Measurements from ENCODE around the gene ZNF805. TPM values are rescaled to one million over a fixed set of nuclear protein-coding genes. Genes with fewer than 3 reads are reported as not detected.

Gene ZNF805
- total RNA-seq, 1 experiment from 2014 or later, result 18.2 TPM

DNA sequence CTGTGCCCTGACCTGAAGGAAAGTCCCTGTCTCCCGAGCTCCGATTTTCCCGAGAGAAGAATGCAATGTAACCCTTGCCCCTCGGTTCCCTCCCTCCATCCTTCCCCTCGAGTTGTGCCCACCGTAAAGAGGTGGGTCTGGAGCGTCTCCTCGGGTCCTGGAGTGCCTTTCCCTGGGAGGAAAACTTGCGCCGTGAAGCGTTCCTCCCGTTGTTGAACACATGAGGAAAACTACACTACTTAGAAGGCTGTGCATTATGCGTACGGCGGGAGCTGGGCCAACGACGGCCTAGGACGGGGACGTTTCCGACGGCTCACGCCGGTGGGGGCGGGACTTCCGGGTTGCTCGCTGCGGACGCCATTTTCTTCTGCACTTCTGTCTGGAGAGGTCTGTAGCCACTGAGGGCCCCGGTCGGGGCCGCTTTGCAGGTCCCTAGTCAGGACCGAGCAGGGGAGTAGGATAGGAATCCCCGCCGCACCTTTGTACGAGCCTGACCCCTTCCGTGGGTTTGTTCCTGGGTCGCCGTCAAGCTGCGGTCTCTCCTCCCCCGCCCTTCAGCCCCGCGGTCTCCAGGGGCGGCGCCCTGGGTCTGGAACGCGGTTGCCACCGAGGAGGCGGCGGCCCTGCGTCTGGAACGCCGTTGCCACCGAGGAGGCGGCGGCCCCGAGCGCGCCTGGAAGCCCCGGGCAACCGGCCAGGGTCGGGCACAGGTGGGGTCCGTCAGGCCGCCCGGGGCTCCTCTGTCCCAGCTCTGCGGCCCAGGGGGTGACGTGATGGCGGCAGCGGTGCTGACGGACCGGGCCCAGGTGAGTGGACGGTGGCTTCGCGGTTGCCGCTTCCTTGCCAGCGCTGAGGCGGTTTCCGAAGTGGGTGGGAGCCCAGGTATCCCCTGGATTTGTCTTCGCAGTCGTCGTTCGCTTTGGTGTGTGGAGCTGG, 49.0 kb upstream of the ZNF805 start, which contains the start of gene ZNF264 (continued):
- TF ChIP-seq, protein P1, sequence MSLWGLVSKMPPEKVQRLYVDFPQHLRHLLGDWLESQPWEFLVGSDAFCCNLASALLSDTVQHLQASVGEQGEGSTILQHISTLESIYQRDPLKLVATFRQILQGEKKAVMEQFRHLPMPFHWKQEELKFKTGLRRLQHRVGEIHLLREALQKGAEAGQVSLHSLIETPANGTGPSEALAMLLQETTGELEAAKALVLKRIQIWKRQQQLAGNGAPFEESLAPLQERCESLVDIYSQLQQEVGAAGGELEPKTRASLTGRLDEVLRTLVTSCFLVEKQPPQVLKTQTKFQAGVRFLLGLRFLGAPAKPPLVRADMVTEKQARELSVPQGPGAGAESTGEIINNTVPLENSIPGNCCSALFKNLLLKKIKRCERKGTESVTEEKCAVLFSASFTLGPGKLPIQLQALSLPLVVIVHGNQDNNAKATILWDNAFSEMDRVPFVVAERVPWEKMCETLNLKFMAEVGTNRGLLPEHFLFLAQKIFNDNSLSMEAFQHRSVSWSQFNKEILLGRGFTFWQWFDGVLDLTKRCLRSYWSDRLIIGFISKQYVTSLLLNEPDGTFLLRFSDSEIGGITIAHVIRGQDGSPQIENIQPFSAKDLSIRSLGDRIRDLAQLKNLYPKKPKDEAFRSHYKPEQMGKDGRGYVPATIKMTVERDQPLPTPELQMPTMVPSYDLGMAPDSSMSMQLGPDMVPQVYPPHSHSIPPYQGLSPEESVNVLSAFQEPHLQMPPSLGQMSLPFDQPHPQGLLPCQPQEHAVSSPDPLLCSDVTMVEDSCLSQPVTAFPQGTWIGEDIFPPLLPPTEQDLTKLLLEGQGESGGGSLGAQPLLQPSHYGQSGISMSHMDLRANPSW (CRISPR knock-in tag; conservative IDR thresholded peaks at IDR 0.05; ENCODE audit: low read depth), result no peak
- TF ChIP-seq NR3C1 (CRISPR knock-in tag; conservative IDR thresholded peaks at IDR 0.05; ENCODE audit: low read depth) (no peak), HMGA2 (CRISPR knock-in tag; IDR thresholded peaks at IDR 0.05) (no peak), ZNF423 (CRISPR knock-in tag; IDR thresholded peaks at IDR 0.05) (no peak), JUN (CRISPR knock-in tag; IDR thresholded peaks at IDR 0.05) (0 out of 2 replicates have a peak, but pooled peaks have one; percentile 16), KAT7 (CRISPR knock-in tag; IDR thresholded peaks at IDR 0.05; ENCODE audit: borderline replicate concordance) (0 out of 2 replicates have a peak, but pooled peaks have one; percentile 77), NR1H2 (CRISPR knock-in tag; IDR thresholded peaks at IDR 0.05) (no peak), SP1 (CRISPR knock-in tag; conservative IDR thresholded peaks at IDR 0.05) (0 out of 2 replicates have a peak, but pooled peaks have one; percentile 53), TCF7 (CRISPR knock-in tag; IDR thresholded peaks at IDR 0.05; ENCODE audit: low read depth) (no peak), RELA (CRISPR knock-in tag; IDR thresholded peaks at IDR 0.05; ENCODE audit: borderline replicate concordance) (no peak), CREB1 (CRISPR knock-in tag; IDR thresholded peaks at IDR 0.05) (no peak), GRHL2 (CRISPR knock-in tag; IDR thresholded peaks at IDR 0.05; ENCODE audit: insufficient replicate concordance, severe bottlenecking) (no peak), TEAD1 (CRISPR knock-in tag; IDR thresholded peaks at IDR 0.05) (no peak), PRRX2 (CRISPR knock-in tag; IDR thresholded peaks at IDR 0.05) (no peak)
- TF ChIP-seq, protein P2, sequence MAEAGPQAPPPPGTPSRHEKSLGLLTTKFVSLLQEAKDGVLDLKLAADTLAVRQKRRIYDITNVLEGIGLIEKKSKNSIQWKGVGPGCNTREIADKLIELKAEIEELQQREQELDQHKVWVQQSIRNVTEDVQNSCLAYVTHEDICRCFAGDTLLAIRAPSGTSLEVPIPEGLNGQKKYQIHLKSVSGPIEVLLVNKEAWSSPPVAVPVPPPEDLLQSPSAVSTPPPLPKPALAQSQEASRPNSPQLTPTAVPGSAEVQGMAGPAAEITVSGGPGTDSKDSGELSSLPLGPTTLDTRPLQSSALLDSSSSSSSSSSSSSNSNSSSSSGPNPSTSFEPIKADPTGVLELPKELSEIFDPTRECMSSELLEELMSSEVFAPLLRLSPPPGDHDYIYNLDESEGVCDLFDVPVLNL (CRISPR knock-in tag; IDR thresholded peaks at IDR 0.05; ENCODE audit: borderline replicate concordance, low read depth), result no peak
- TF ChIP-seq, protein P3, sequence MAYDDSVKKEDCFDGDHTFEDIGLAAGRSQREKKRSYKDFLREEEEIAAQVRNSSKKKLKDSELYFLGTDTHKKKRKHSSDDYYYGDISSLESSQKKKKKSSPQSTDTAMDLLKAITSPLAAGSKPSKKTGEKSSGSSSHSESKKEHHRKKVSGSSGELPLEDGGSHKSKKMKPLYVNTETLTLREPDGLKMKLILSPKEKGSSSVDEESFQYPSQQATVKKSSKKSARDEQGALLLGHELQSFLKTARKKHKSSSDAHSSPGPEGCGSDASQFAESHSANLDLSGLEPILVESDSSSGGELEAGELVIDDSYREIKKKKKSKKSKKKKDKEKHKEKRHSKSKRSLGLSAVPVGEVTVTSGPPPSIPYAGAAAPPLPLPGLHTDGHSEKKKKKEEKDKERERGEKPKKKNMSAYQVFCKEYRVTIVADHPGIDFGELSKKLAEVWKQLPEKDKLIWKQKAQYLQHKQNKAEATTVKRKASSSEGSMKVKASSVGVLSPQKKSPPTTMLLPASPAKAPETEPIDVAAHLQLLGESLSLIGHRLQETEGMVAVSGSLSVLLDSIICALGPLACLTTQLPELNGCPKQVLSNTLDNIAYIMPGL (CRISPR knock-in tag; IDR thresholded peaks at IDR 0.05), result peak; percentile 89
- TF ChIP-seq, protein P4, sequence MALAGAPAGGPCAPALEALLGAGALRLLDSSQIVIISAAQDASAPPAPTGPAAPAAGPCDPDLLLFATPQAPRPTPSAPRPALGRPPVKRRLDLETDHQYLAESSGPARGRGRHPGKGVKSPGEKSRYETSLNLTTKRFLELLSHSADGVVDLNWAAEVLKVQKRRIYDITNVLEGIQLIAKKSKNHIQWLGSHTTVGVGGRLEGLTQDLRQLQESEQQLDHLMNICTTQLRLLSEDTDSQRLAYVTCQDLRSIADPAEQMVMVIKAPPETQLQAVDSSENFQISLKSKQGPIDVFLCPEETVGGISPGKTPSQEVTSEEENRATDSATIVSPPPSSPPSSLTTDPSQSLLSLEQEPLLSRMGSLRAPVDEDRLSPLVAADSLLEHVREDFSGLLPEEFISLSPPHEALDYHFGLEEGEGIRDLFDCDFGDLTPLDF (CRISPR knock-in tag; IDR thresholded peaks at IDR 0.05), result 0 out of 2 replicates have a peak, but pooled peaks have one; percentile 69
- TF ChIP-seq, protein P5, sequence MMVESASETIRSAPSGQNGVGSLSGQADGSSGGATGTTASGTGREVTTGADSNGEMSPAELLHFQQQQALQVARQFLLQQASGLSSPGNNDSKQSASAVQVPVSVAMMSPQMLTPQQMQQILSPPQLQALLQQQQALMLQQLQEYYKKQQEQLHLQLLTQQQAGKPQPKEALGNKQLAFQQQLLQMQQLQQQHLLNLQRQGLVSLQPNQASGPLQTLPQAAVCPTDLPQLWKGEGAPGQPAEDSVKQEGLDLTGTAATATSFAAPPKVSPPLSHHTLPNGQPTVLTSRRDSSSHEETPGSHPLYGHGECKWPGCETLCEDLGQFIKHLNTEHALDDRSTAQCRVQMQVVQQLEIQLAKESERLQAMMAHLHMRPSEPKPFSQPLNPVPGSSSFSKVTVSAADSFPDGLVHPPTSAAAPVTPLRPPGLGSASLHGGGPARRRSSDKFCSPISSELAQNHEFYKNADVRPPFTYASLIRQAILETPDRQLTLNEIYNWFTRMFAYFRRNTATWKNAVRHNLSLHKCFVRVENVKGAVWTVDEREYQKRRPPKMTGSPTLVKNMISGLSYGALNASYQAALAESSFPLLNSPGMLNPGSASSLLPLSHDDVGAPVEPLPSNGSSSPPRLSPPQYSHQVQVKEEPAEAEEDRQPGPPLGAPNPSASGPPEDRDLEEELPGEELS (CRISPR knock-in tag; IDR thresholded peaks at IDR 0.05), result no peak
- TF ChIP-seq, protein P6, sequence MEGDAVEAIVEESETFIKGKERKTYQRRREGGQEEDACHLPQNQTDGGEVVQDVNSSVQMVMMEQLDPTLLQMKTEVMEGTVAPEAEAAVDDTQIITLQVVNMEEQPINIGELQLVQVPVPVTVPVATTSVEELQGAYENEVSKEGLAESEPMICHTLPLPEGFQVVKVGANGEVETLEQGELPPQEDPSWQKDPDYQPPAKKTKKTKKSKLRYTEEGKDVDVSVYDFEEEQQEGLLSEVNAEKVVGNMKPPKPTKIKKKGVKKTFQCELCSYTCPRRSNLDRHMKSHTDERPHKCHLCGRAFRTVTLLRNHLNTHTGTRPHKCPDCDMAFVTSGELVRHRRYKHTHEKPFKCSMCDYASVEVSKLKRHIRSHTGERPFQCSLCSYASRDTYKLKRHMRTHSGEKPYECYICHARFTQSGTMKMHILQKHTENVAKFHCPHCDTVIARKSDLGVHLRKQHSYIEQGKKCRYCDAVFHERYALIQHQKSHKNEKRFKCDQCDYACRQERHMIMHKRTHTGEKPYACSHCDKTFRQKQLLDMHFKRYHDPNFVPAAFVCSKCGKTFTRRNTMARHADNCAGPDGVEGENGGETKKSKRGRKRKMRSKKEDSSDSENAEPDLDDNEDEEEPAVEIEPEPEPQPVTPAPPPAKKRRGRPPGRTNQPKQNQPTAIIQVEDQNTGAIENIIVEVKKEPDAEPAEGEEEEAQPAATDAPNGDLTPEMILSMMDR (IDR thresholded peaks at IDR 0.05), result no peak
- TF ChIP-seq, protein P7, sequence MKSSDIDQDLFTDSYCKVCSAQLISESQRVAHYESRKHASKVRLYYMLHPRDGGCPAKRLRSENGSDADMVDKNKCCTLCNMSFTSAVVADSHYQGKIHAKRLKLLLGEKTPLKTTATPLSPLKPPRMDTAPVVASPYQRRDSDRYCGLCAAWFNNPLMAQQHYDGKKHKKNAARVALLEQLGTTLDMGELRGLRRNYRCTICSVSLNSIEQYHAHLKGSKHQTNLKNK (CRISPR knock-in tag; IDR thresholded peaks at IDR 0.05), result no peak
- TF ChIP-seq, protein P8, sequence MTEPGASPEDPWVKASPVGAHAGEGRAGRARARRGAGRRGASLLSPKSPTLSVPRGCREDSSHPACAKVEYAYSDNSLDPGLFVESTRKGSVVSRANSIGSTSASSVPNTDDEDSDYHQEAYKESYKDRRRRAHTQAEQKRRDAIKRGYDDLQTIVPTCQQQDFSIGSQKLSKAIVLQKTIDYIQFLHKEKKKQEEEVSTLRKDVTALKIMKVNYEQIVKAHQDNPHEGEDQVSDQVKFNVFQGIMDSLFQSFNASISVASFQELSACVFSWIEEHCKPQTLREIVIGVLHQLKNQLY (CRISPR knock-in tag; IDR thresholded peaks at IDR 0.05), result 0 out of 2 replicates have a peak, but pooled peaks have one; percentile 23
